Testis (tissue), 3 donors: Measurements from ENCODE around the gene RABEP2. TPM values are rescaled to one million over a fixed set of nuclear protein-coding genes. Genes with fewer than 3 reads are reported as not detected.

Source experiments
- DNase-seq: peaks from one replicate; pipeline ENCODE4 v3.0.0-alpha.2; 2019
- H3K27ac ChIP-seq, 2 donors: fragments of 200-600 bp; sonication (generic); one replicate each; pipeline ENCODE4 v1.5.1; 2019
- H3K27me3 ChIP-seq: fragments of 200-600 bp; sonication (generic); one replicate; pipeline ENCODE4 v1.5.1; 2019
- H3K36me3 ChIP-seq: fragments of 200-600 bp; sonication (generic); one replicate; pipeline ENCODE4 v1.5.1; 2017; ENCODE audit warnings: low read depth; ENCODE audit errors: missing control alignments
- H3K4me1 ChIP-seq: fragments of 200-600 bp; sonication (generic); one replicate; pipeline ENCODE4 v1.5.1; 2019
- H3K4me3 ChIP-seq, 2 donors: fragments of 200-600 bp; sonication (generic); one replicate each; pipeline ENCODE4 v1.5.1; 2017 to 2019
- H3K9me3 ChIP-seq: fragments of 200-600 bp; sonication (generic); one replicate; pipeline ENCODE4 v1.5.1; 2017
- POLR2A ChIP-seq: fragments of 450-650 bp; IDR thresholded peaks from one replicate; pipeline ENCODE4 v1.6.1; 2017; ENCODE audit warnings: antibody characterized with exemption, mild to moderate bottlenecking, moderate library complexity
- WGBS, 2 donors: methylation state at CpG; one replicate each; pipeline ENCODE4 v1.1.5; 2018; 5-methylcytosine and 5-hydroxymethylcytosine counted together
- intact Hi-C: fragments of 100-400 bp; cut with DNase I; formaldehyde crosslinking; loops from one replicate; pipeline ENCODE4 v1.15.1; 2023; ENCODE audit warnings: low total_unique reads
- polyA plus RNA-seq: library from polyadenylated mRNA; stranded (reverse); fragments of 350-450 nt; fragmentation: Illumina TruSeq; extraction: RNeasy Lipid Tissue Mini Kit (QIAGEN cat#74804); gene quantifications from one replicate; pipeline ENCODE4 v1.2.3, GENCODE V29; 2014; ENCODE audit warnings: low read depth, low replicate concordance; ENCODE audit not compliant: insufficient read depth
- small RNA-seq, 2 donors: library from RNA; depleted of rRNA; stranded (forward); fragments of <200 nt; gene quantifications; one replicate each; pipeline ENCODE3, GENCODE V24; 2016
- total RNA-seq, 2 donors: library from RNA; depleted of rRNA; stranded (reverse); fragments of >200 nt; gene quantifications; one replicate each; pipeline ENCODE4 v1.2.3, GENCODE V29; 2016
- TF ChIP-seq, protein P1 (sequence below), 3 experiments: fragments of 450-650 bp in 2 of 3; fragments of 200-600 bp in 1 of 3; sonication (generic) in 1 of 3; IDR thresholded peaks; one replicate each; pipeline ENCODE4 v1.5.1; 2016 to 2019; ENCODE audit warnings: antibody characterized with exemption in 3 of 3, mild to moderate bottlenecking in 2 of 3, moderate library complexity in 1 of 3

Gene RABEP2
- total and polyA plus RNA-seq, 3 donors from 2014 or later: 14.2 to 51.8 (median 43.3) TPM

DNA sequence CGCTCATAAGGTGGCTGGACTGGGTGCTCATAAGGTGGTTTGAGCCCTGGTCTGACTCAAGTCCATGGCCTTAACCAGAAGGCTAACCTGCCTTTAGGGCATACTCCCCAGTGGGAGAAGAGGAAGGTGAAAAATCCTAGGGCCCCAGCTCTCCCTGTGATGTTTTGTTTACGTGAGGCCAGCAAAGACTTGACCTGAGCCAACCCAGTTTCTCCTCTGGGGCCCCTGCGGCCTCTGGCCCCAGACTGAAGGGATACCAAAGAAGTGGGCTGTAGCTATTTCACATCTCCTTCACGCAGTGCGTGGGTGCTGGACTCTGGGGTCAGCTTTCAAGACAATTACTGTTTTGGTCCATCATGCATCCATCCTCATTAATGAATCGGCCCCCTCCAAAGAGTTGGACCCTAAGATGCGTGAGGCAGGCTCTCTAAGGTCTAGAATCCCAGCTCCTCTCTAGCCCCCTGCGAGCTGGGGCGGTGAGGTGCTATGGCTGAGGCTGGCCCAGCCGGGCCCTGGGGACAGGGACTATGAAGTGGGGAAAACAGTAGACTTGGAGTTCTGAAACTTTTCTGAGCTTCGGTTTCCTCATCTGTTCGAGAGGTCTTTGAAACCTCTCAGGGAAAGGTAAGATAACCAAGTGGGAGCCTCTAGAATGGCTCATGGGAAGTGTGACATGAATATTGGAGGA, 59.9 kb downstream of the RABEP2 start:
- WGBS, 2 donors: 67 to 71% methylated on average over 11 to 12 of the region's 12 CpGs

DNA sequence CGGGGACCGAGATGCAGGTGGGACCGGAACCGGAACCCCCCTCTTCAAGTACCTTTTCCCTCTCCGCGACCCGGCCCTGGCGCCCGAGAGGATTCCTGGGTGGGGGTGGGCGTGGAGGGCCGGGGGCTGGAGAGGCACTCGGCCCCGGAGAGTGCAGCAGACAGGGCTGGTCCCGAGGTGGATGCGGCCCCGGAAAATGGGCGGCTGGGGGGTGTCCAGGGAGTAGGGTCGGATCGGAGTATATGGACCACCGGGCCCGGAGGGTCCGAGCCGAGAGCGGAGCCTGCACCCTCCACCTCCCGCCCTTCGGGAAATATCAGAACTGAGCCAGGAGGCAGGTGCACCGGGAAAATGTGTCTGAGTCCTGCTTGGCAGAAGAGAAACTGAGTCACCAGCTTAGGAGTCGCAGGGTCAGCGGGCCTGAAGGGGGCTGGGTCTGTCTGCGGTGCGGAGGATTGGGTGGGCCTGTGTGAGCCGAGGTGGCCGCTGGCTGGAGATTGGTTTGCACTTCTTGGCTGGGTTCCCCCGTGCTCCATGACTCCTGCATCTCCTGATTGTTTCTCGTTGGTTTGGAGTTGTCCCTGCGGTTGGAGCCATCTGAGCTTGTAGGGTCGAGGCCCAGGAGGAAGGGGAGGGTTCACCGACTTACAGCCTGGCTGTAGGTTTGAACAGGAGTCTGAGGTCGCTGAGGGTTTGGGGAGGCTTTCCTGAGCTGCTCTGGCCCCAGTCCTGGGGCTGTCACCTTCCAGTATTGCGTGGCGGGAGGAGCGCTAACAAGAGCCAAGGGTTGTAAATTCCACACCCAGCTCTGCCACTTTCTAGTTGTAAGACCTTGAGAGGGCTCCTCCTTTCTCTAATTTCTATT, 60.9 kb downstream of the RABEP2 start:
- intact Hi-C loops: no loop called here
- WGBS, 2 donors: 1 to 2% methylated on average over 19 to 42 of the region's 42 CpGs

More for the DNA sequence above, 59.9 kb downstream of the RABEP2 start:
- intact Hi-C loops: no loop called here
- no peaks in the 10 kb centered on the region for H3K36me3 ChIP-seq
- H3K4me3 ChIP-seq: peak overlapping the region in 1 of 2 donors; percentile 90
- TF ChIP-seq, protein P1, sequence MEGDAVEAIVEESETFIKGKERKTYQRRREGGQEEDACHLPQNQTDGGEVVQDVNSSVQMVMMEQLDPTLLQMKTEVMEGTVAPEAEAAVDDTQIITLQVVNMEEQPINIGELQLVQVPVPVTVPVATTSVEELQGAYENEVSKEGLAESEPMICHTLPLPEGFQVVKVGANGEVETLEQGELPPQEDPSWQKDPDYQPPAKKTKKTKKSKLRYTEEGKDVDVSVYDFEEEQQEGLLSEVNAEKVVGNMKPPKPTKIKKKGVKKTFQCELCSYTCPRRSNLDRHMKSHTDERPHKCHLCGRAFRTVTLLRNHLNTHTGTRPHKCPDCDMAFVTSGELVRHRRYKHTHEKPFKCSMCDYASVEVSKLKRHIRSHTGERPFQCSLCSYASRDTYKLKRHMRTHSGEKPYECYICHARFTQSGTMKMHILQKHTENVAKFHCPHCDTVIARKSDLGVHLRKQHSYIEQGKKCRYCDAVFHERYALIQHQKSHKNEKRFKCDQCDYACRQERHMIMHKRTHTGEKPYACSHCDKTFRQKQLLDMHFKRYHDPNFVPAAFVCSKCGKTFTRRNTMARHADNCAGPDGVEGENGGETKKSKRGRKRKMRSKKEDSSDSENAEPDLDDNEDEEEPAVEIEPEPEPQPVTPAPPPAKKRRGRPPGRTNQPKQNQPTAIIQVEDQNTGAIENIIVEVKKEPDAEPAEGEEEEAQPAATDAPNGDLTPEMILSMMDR (IDR thresholded peaks at IDR 0.05): no peak
- TF ChIP-seq POLR2A: no peak
- H3K27me3 ChIP-seq: no peaks in the 10 kb centered on the region
- H3K4me1 ChIP-seq: peaks cover 34% of the 10 kb centered on the region
- H3K9me3 ChIP-seq: no peaks in the 10 kb centered on the region
- H3K27ac ChIP-seq: peak overlapping the region; percentile 88 to 94
- DNase-seq: no peak

DNA sequence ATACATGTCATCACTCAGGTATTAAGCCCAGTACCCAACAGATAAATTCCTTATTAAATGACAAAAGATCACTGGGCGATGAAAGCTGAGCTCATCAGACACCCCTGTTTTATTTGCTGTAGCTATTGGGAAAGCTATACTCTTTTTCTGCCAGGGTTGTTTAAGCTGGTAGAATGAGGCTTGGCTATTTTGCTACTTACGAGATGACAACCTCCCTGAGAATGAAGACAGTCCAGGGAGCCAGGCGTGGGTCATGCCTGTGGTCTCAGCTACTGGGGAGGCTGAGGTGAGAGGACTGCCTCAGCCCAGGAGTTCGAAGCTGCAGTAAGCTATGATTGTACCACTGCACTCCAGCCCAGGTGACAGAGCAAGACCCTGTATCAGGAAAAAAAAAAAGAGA, 65.7 kb downstream of the RABEP2 start:
- no peaks in the 10 kb centered on the region for H3K9me3 ChIP-seq
- DNase-seq: no peak
- TF ChIP-seq, protein P1 (IDR thresholded peaks at IDR 0.05): no peak
- TF ChIP-seq POLR2A: no peak
- no peaks in the 10 kb centered on the region for H3K27me3 ChIP-seq
- no peak overlapping the region for H3K4me3 ChIP-seq
- no peak overlapping the region for H3K27ac ChIP-seq
- H3K4me1 ChIP-seq: peaks cover 7% of the 10 kb centered on the region
- no peaks in the 10 kb centered on the region for H3K36me3 ChIP-seq
- intact Hi-C loops: no loop called here
- WGBS, 2 donors: 77 to 87% methylated on average over 4 of the region's 4 CpGs

More for the DNA sequence above, 60.9 kb downstream of the RABEP2 start:
- DNase-seq: peak; percentile 60
- Histone ChIP-seq H3K36me3 (no peaks in the 10 kb centered on the region), H3K4me3 (peak overlapping the region; percentile 90 to 93), H3K27me3 (no peaks in the 10 kb centered on the region), H3K9me3 (no peaks in the 10 kb centered on the region), H3K4me1 (peaks cover 34% of the 10 kb centered on the region), H3K27ac (peak overlapping the region; percentile 88 to 94)
- TF ChIP-seq, protein P1 (IDR thresholded peaks at IDR 0.05): no peak
- no peak for TF ChIP-seq POLR2A

DNA sequence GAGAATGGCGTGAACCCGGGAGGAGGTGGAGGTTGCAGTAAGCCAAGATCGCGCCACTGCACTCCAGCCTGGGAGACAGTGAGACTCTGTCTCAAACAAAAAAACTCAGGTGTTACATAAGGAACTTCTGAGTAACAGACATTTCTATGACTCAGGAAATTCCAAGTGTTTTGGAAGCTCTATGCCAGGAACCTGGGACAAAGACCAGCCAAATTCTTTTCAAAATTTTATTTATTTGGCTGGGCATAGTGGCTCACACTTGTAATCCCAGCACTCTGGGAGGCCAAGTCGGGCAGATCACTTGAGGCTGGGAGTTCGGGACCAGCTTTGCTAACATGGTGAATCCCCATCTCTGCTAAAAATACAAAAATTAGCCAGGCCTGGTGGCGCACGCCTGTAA, 66.6 kb downstream of the RABEP2 start:
- intact Hi-C loops: no loop called here
- no peak for DNase-seq
- Histone ChIP-seq H3K9me3 (no peaks in the 10 kb centered on the region), H3K36me3 (no peaks in the 10 kb centered on the region), H3K4me1 (peaks cover 7% of the 10 kb centered on the region), H3K27me3 (no peaks in the 10 kb centered on the region), H3K4me3 (no peak overlapping the region), H3K27ac (no peak overlapping the region)
- 88 to 93% methylated on average over 8 of the region's 8 CpGs for WGBS, 2 donors
- no peak for TF ChIP-seq POLR2A
- TF ChIP-seq, protein P1 (IDR thresholded peaks at IDR 0.05): no peak

Small RNA genes lying within 50 kb of the gene (small RNA-seq; reads per million reads assigned to genes)
- gene RF00416: 0 reads per million in 2 donors

Other genes with a start within 250 kb of the RABEP2 start
- 100 to 1,000 TPM; 497 to 515 TPM for gene EIF3C, start 213.8 kb downstream of the RABEP2 start, total RNA-seq
- gene EIF3C, start 213.8 kb downstream of the RABEP2 start, polyA plus RNA-seq: 358 TPM
- 10 to 100 TPM; 12.6 to 21.3 TPM for gene NPIPB9, start 173.5 kb downstream of the RABEP2 start, total RNA-seq
- 11.3 TPM for gene NPIPB9, start 173.5 kb downstream of the RABEP2 start, polyA plus RNA-seq
- 100 to 1,000 TPM; 242 to 345 TPM for gene ATXN2L, start 102.2 kb downstream of the RABEP2 start, total RNA-seq
- gene ATXN2L, start 102.2 kb downstream of the RABEP2 start, polyA plus RNA-seq: 521 TPM
- 100 to 1,000 TPM; 134 to 140 TPM for gene TUFM, start 78.9 kb downstream of the RABEP2 start, total RNA-seq
- gene TUFM, start 78.9 kb downstream of the RABEP2 start, polyA plus RNA-seq: 213 TPM
- 10 to 100 TPM; 90.2 to 97.4 TPM for gene SH2B1, start 61.4 kb downstream of the RABEP2 start, total RNA-seq
- gene SH2B1, start 61.4 kb downstream of the RABEP2 start, polyA plus RNA-seq: 51.4 TPM
- gene ATP2A1, start 46.8 kb downstream of the RABEP2 start, total RNA-seq: 10 to 100 TPM; 12.2 to 17.3 TPM
- gene ATP2A1, start 46.8 kb downstream of the RABEP2 start, polyA plus RNA-seq: 9.1 TPM
- gene CD19, start 6.7 kb upstream of the RABEP2 start, total RNA-seq: 1 to 10 TPM; 2.0 to 4.3 TPM
- gene CD19, start 6.7 kb upstream of the RABEP2 start, polyA plus RNA-seq: 7.7 TPM
- gene NFATC2IP, start 25.7 kb upstream of the RABEP2 start, total RNA-seq: 100 to 1,000 TPM in 1 of 2 donors, 10 to 100 TPM in 1; 81.1 to 111 TPM
- gene NFATC2IP, start 25.7 kb upstream of the RABEP2 start, polyA plus RNA-seq: 69.0 TPM
- 10 to 100 TPM; 51.7 to 56.9 TPM for gene SPNS1, start 49.5 kb upstream of the RABEP2 start, total RNA-seq
- 32.0 TPM for gene SPNS1, start 49.5 kb upstream of the RABEP2 start, polyA plus RNA-seq
- gene LAT, start 59.8 kb upstream of the RABEP2 start, total RNA-seq: 1 to 10 TPM; 7.4 to 9.0 TPM
- gene LAT, start 59.8 kb upstream of the RABEP2 start, polyA plus RNA-seq: 8.4 TPM